ENCODE data around the gene SCAMP2. TPM values are rescaled to one million over a fixed set of nuclear protein-coding genes. Genes with fewer than 3 reads are reported as not detected.

The SCAMP2 gene
- total RNA-seq, 4 donors from 2014 or later = 15.9 to 67.5 (median 33.0) TPM

- H3K27me3 ChIP-seq = no peaks in the 10 kb centered on the region
- H3K9me3 ChIP-seq = no peaks in the 10 kb centered on the region
- intact Hi-C loops (cut with DNase I; ENCODE audit: low total_unique reads) = no loop called here
- DNase-seq = no peak
- no peak for TF ChIP-seq POLR2A (IDR thresholded peaks at IDR 0.05)
- no peaks in the 10 kb centered on the region for H3K4me1 ChIP-seq
- no peak overlapping the region for H3K27ac ChIP-seq
- no peaks in the 10 kb centered on the region for H3K36me3 ChIP-seq
- no peak overlapping the region for H3K4me3 ChIP-seq
Observed at GRCh38 chr15:74858369-74858740, 14.8 kb downstream of the SCAMP2 start.

- Histone ChIP-seq H3K27ac (no peak overlapping the region), H3K4me1 (no peaks in the 10 kb centered on the region), H3K27me3 (no peaks in the 10 kb centered on the region), H3K4me3 (no peak overlapping the region), H3K9me3 (no peaks in the 10 kb centered on the region), H3K36me3 (no peaks in the 10 kb centered on the region)
- DNase-seq = no peak
- intact Hi-C loops (cut with DNase I; ENCODE audit: low total_unique reads) = no loop called here
- no peak for TF ChIP-seq POLR2A (IDR thresholded peaks at IDR 0.05)
- no peak for TF ChIP-seq CTCF (IDR thresholded peaks at IDR 0.05)
Observed at GRCh38 chr15:74857671-74858368, 15.3 kb downstream of the SCAMP2 start.

GRCh38 chr15:74857082-74857655 is 16.0 kb downstream of the SCAMP2 start:
- TF ChIP-seq CTCF (IDR thresholded peaks at IDR 0.05) = no peak
- no peak for TF ChIP-seq POLR2A (IDR thresholded peaks at IDR 0.05)
- intact Hi-C loops (cut with DNase I; ENCODE audit: low total_unique reads) = no loop called here
- H3K27ac ChIP-seq = no peak overlapping the region
- H3K36me3 ChIP-seq = no peaks in the 10 kb centered on the region
- H3K9me3 ChIP-seq = no peaks in the 10 kb centered on the region
- H3K27me3 ChIP-seq = no peaks in the 10 kb centered on the region
- no peak for DNase-seq
- H3K4me1 ChIP-seq = no peaks in the 10 kb centered on the region
- H3K4me3 ChIP-seq = no peak overlapping the region

GRCh38 chr15:74856537-74856936 is 16.6 kb downstream of the SCAMP2 start:
- Histone ChIP-seq H3K27me3 (no peaks in the 10 kb centered on the region), H3K4me1 (no peaks in the 10 kb centered on the region), H3K27ac (no peak overlapping the region), H3K9me3 (no peaks in the 10 kb centered on the region), H3K36me3 (no peaks in the 10 kb centered on the region), H3K4me3 (no peak overlapping the region)
- TF ChIP-seq POLR2A (IDR thresholded peaks at IDR 0.05) (no peak), CTCF (IDR thresholded peaks at IDR 0.05) (no peak)
- intact Hi-C loops (cut with DNase I; ENCODE audit: low total_unique reads) = no loop called here
- DNase-seq = no peak

- no peak for TF ChIP-seq CTCF (IDR thresholded peaks at IDR 0.05)
- no peak for TF ChIP-seq POLR2A (IDR thresholded peaks at IDR 0.05)
- Histone ChIP-seq H3K4me3 (no peak overlapping the region), H3K4me1 (no peaks in the 10 kb centered on the region), H3K36me3 (no peaks in the 10 kb centered on the region), H3K27ac (no peak overlapping the region), H3K27me3 (no peaks in the 10 kb centered on the region), H3K9me3 (no peaks in the 10 kb centered on the region)
- intact Hi-C loops (cut with DNase I; ENCODE audit: low total_unique reads) = no loop called here
- DNase-seq = no peak
Observed at GRCh38 chr15:74855857-74856256, 17.3 kb downstream of the SCAMP2 start.
